ENCODE data around the gene POLD3. TPM values are rescaled to one million over a fixed set of nuclear protein-coding genes. Genes with fewer than 3 reads are reported as not detected.

POLD3 gene
- total and polyA plus RNA-seq, 10 of the 15 experiments (the other 5 are each of a cell fraction or from before 2014, with no cell fraction given), result 23.8 to 63.7 (median 38.7) TPM

- RAD21 ChIA-PET (ENCODE audit: unreplicated experiment), result no interaction called here
- Histone ChIP-seq H3K36me3 (ENCODE audit: control insufficient read depth in 2 of 2, insufficient read depth in 2 of 2, low read length in 1 of 2) (no peaks in the 10 kb centered on the region), H4K20me1 (ENCODE audit: control insufficient read depth, insufficient read depth) (no peaks in the 10 kb centered on the region), H2AFZ (ENCODE audit: control insufficient read depth, low read depth, low read length) (no peak overlapping the region), H3K27ac (ENCODE audit: control insufficient read depth, insufficient read depth) (no peak overlapping the region), H3K9ac (ENCODE audit: control insufficient read depth, insufficient read depth, low read length) (no peak overlapping the region), H3K9me3 (replicated peaks; ENCODE audit: control insufficient read depth, insufficient read depth, low read length) (no peaks in the 10 kb centered on the region), H3K4me2 (ENCODE audit: control insufficient read depth, insufficient read depth) (no peak overlapping the region), H3K27me3 (replicated peaks in 1 of 2; ENCODE audit: control insufficient read depth in 2 of 2, insufficient read depth in 2 of 2, low read length in 1 of 2) (no peaks in the 10 kb centered on the region; a peak in 1 of 4 replicates), H3K4me1 (ENCODE audit: control insufficient read depth, insufficient read depth, low read length) (peaks cover 6% of the 10 kb centered on the region; the same call in 1 of the 2 replicates), H3K4me3 (no peak overlapping the region), H3K79me2 (ENCODE audit: control insufficient read depth, insufficient read depth, low read length) (no peaks in the 10 kb centered on the region)
- no TSS peak for BruUV-seq (replicated peaks)
- in situ Hi-C loops (cut with MboI) (no loop called here), intact Hi-C loops (cut with micrococcal nuclease; ENCODE audit: unreplicated experiment) (no loop called here)
- CTCF ChIA-PET, result interaction anchor here (1.1 to 1.4 kb wide), 2 partner anchors 11 to 17 kb away, joined by 3 read pairs; no protein-coding TSS in a partner anchor
- no peak for ATAC-seq
- SMC1A ChIA-PET (ENCODE audit: uncharacterized antibody, unreplicated experiment), result interaction anchor here (1.0 kb wide), 1 partner anchor 10 kb away, joined by 3 read pairs; the partner anchor contains the start of gene POLD3
- no peak for TF ChIP-seq NR2C1 (IDR thresholded peaks at IDR 0.05)
- no peak for TF ChIP-seq CREB1 (IDR thresholded peaks at IDR 0.05; ENCODE audit: low read depth)
- no peak for TF ChIP-seq MYB (IDR thresholded peaks at IDR 0.05; ENCODE audit: borderline replicate concordance, low read depth, low read length)
- TF ChIP-seq ETV6 (conservative IDR thresholded peaks at IDR 0.05 in 1 of 2, IDR thresholded peaks at IDR 0.05 in 1 of 2; ENCODE audit: borderline replicate concordance in 1 of 2, low read depth in 1 of 2), result no peak
- WGBS (ENCODE audit: insufficient coverage, insufficient replicate concordance, low lambda C conversion rate, missing lambda C conversion rate), result 75% methylated on average over 4 of the region's 4 CpGs
- DNase-seq (ENCODE audit: low read depth, low spot score), result no peak
- POLR2A ChIA-PET, result no interaction called here
- FAIRE-seq, result no peak
Observed at GRCh38 chr11:74581954-74582547, 10.3 kb upstream of the POLD3 start.

- Histone ChIP-seq H3K9ac (ENCODE audit: control insufficient read depth, insufficient read depth, low read length) (no peak overlapping the region), H2AFZ (ENCODE audit: control insufficient read depth, low read depth, low read length) (no peak overlapping the region), H4K20me1 (ENCODE audit: control insufficient read depth, insufficient read depth) (no peaks in the 10 kb centered on the region), H3K27me3 (replicated peaks in 1 of 2; ENCODE audit: control insufficient read depth in 2 of 2, insufficient read depth in 2 of 2, low read length in 1 of 2) (no peaks in the 10 kb centered on the region; a peak in 1 of 4 replicates), H3K9me3 (replicated peaks; ENCODE audit: control insufficient read depth, insufficient read depth, low read length) (no peaks in the 10 kb centered on the region), H3K79me2 (ENCODE audit: control insufficient read depth, insufficient read depth, low read length) (no peaks in the 10 kb centered on the region), H3K27ac (ENCODE audit: control insufficient read depth, insufficient read depth) (no peak overlapping the region), H3K4me1 (ENCODE audit: control insufficient read depth, insufficient read depth, low read length) (peaks cover 6% of the 10 kb centered on the region; the same call in 1 of the 2 replicates), H3K4me2 (ENCODE audit: control insufficient read depth, insufficient read depth) (no peak overlapping the region), H3K36me3 (ENCODE audit: control insufficient read depth in 2 of 2, insufficient read depth in 2 of 2, low read length in 1 of 2) (no peaks in the 10 kb centered on the region), H3K4me3 (no peak overlapping the region)
- WGBS (ENCODE audit: insufficient coverage, insufficient replicate concordance, low lambda C conversion rate, missing lambda C conversion rate), result 41% methylated on average over 3 of the region's 3 CpGs
- ATAC-seq (no peak), DNase-seq (ENCODE audit: low read depth, low spot score) (no peak), FAIRE-seq (no peak)
- TF ChIP-seq ZNF384 (IDR thresholded peaks at IDR 0.05; ENCODE audit: borderline replicate concordance, low read depth, low read length) (no peak), ZNF24 (IDR thresholded peaks at IDR 0.05) (peak; percentile 70), ATF2 (IDR thresholded peaks at IDR 0.05; ENCODE audit: low read length) (no peak)
- no TSS peak for BruUV-seq (replicated peaks)
- CTCF ChIA-PET, result no interaction called here
- in situ Hi-C loops (cut with MboI), result no loop called here
- intact Hi-C loops (cut with micrococcal nuclease; ENCODE audit: unreplicated experiment), result no loop called here
- SMC1A ChIA-PET (ENCODE audit: uncharacterized antibody, unreplicated experiment), result no interaction called here
- POLR2A ChIA-PET, result no interaction called here
- RAD21 ChIA-PET (ENCODE audit: unreplicated experiment), result no interaction called here
Observed at GRCh38 chr11:74583024-74583624, 9.3 kb upstream of the POLD3 start.
